Stomach (tissue), 9 donors: ENCODE results near the gene LCE1A. TPM values are rescaled to one million over a fixed set of nuclear protein-coding genes. Genes with fewer than 3 reads are reported as not detected.

Experiments used
- DNase-seq, 2 donors: peaks; one replicate each; pipeline versions ENCODE4 v3.0.0 to v3.0.0-alpha.2; 2013 to 2019
- H3K27ac ChIP-seq, 5 donors: fragments of 200-600 bp in 4 of 5; sonication (generic) in 4 of 5; one replicate each; pipeline ENCODE4 v1.5.1; 2013 to 2019; ENCODE audit warnings: mild to moderate bottlenecking in 1 of 5, moderate library complexity in 1 of 5
- H3K27me3 ChIP-seq, 3 donors: fragments of 200-600 bp; sonication (generic); one replicate each; pipeline ENCODE4 v1.5.1; 2017 to 2019; ENCODE audit warnings: mixed run types in 1 of 3
- H3K36me3 ChIP-seq, 4 donors: fragments of 200-600 bp; sonication (generic); 1 replicate in 3 of 4; 2 replicates in 1 of 4; pipeline ENCODE4 v1.5.1; 2016 to 2019
- H3K4me1 ChIP-seq, 4 donors: fragments of 200-600 bp; sonication (generic); one replicate each; pipeline ENCODE4 v1.5.1; 2016 to 2019
- H3K4me3 ChIP-seq, 4 donors: fragments of 200-600 bp; sonication (generic) in 3 of 4; one replicate each; pipeline ENCODE4 v1.5.1; 2016 to 2019; ENCODE audit warnings: mild to moderate bottlenecking in 1 of 4
- H3K9me3 ChIP-seq, 4 donors: fragments of 200-600 bp; sonication (generic); one replicate each; pipeline ENCODE4 v1.5.1; 2016 to 2019
- CTCF ChIP-seq, 7 experiments: fragments of 450-650 bp in 4 of 7; fragments of 200-600 bp in 3 of 7; sonication (generic) in 3 of 7; IDR thresholded peaks; one replicate each; pipeline ENCODE4 v1.5.1; 2016 to 2019; ENCODE audit warnings: antibody characterized with exemption in 7 of 7, control low read depth in 2 of 7, mild to moderate bottlenecking in 1 of 7
- EP300 ChIP-seq: sonication (generic); formaldehyde crosslinking; IDR thresholded peaks from one replicate; pipeline ENCODE4 v1.6.1; 2017; ENCODE audit warnings: antibody characterized with exemption
- POLR2A ChIP-seq, 4 donors: fragments of 450-650 bp; IDR thresholded peaks; one replicate each; pipeline ENCODE4 v1.6.1; 2016; ENCODE audit warnings: antibody characterized with exemption in 4 of 4, control low read depth in 2 of 4, mild to moderate bottlenecking in 1 of 4, moderate library complexity in 1 of 4
- POLR2AphosphoS5 ChIP-seq, 3 donors: sonication (generic); formaldehyde crosslinking; IDR thresholded peaks; one replicate each; pipeline ENCODE4 v1.6.1; 2016; ENCODE audit warnings: antibody characterized with exemption in 3 of 3
- WGBS, 5 donors: extraction: QIAGEN DNeasy Blood & Tissue Kit in 3 of 5; methylation state at CpG; one replicate each; pipeline versions ENCODE4 v1.1.5 to v1.1.7; 2013 to 2018; 5-methylcytosine and 5-hydroxymethylcytosine counted together
- intact Hi-C: fragments of 100-400 bp; cut with DNase I; formaldehyde crosslinking; loops from one replicate; pipeline ENCODE4 v1.15.1; 2023; ENCODE audit warnings: low total_unique reads
- polyA plus RNA-seq, 3 donors: library from polyadenylated mRNA; stranded (reverse); fragments of 200-250 nt; gene quantifications; one replicate each; pipeline ENCODE4 v1.2.3, GENCODE V29; 2013
- total RNA-seq, 5 donors: library from RNA; depleted of rRNA; stranded (reverse); fragments of >200 nt; gene quantifications; one replicate each; pipeline versions ENCODE4 v1.1.0 to v1.2.3, GENCODE V29; 2014 to 2016
- donor health status: healthy with polysubstance abuse.
- donor health status: Bipolar disorder and iron deficiency.
- donor health status: healthy.

Gene LCE1A
- total and polyA plus RNA-seq, 8 donors: not detected

GRCh38 chr1:152811050-152811449 is 16.2 kb upstream of the LCE1A start:
- no peak overlapping the region for H3K27ac ChIP-seq
- no peak overlapping the region for H3K4me3 ChIP-seq
- TF ChIP-seq EP300 (no peak), CTCF (IDR thresholded peaks at IDR 0.05) (no peak), POLR2AphosphoS5 (IDR thresholded peaks at IDR 0.05) (no peak), POLR2A (IDR thresholded peaks at IDR 0.05) (no peak)
- DNase-seq: no peak
- no peaks in the 10 kb centered on the region for H3K4me1 ChIP-seq
- H3K36me3 ChIP-seq: no peaks in the 10 kb centered on the region
- peaks cover 0 to 11% (median 0%) of the 10 kb centered on the region in 3 donors for H3K27me3 ChIP-seq
- WGBS, 5 donors: 72 to 85% (median 79%) methylated on average over 1 to 2 of the region's 2 CpGs
- H3K9me3 ChIP-seq: peaks cover 0 to 5% (median 2%) of the 10 kb centered on the region in 4 donors
- intact Hi-C loops: no loop called here

- Histone ChIP-seq H3K36me3 (no peaks in the 10 kb centered on the region), H3K9me3 (peaks cover 0 to 5% (median 2%) of the 10 kb centered on the region in 4 donors), H3K27me3 (peaks cover 0 to 6% (median 0%) of the 10 kb centered on the region in 3 donors), H3K4me1 (no peaks in the 10 kb centered on the region), H3K27ac (no peak within 1 kb of the TSS), H3K4me3 (no peak within 1 kb of the TSS)
- intact Hi-C loops: no loop called here
- 70 to 95% (median 87%) methylated on average over 2 of the region's 2 CpGs for WGBS, 5 donors
- TF ChIP-seq CTCF (IDR thresholded peaks at IDR 0.05) (no peak), POLR2A (IDR thresholded peaks at IDR 0.05) (no peak), POLR2AphosphoS5 (IDR thresholded peaks at IDR 0.05) (no peak), EP300 (no peak)
- DNase-seq: no peak
These were observed 15.6 kb upstream of the LCE1A start, which contains the start of gene LCE1B for GRCh38 chr1:152811671-152812070. Gene LCE1B (plus strand): TSS chr1:152811971. CDS start chr1:152812447, 476 bp downstream.

GRCh38 chr1:152817309-152817708 is 10.0 kb upstream of the LCE1A start:
- TF ChIP-seq CTCF (IDR thresholded peaks at IDR 0.05): no peak
- TF ChIP-seq EP300: no peak
- TF ChIP-seq POLR2A (IDR thresholded peaks at IDR 0.05): no peak
- no peak for TF ChIP-seq POLR2AphosphoS5 (IDR thresholded peaks at IDR 0.05)
- no peak overlapping the region for H3K4me3 ChIP-seq
- no peaks in the 10 kb centered on the region for H3K4me1 ChIP-seq
- H3K27ac ChIP-seq: no peak overlapping the region
- peaks cover 0 to 3% (median 0%) of the 10 kb centered on the region in 4 donors for H3K9me3 ChIP-seq
- H3K27me3 ChIP-seq: peaks cover 0 to 6% (median 0%) of the 10 kb centered on the region in 3 donors
- intact Hi-C loops: no loop called here
- 85 to 89% (median 87%) methylated on average over 6 of the region's 6 CpGs for WGBS, 5 donors
- no peaks in the 10 kb centered on the region for H3K36me3 ChIP-seq
- DNase-seq: no peak

GRCh38 chr1:152823294-152823693 is 4.0 kb upstream of the LCE1A start:
- H3K4me3 ChIP-seq: no peak overlapping the region
- WGBS, 5 donors: 32 to 39% (median 36%) methylated on average over 5 of the region's 5 CpGs
- intact Hi-C loops: no loop called here

More at GRCh38 chr1:152823294-152823693, 4.0 kb upstream of the LCE1A start:
- no peak for TF ChIP-seq POLR2A (IDR thresholded peaks at IDR 0.05)
- no peak for TF ChIP-seq CTCF (IDR thresholded peaks at IDR 0.05)
- TF ChIP-seq POLR2AphosphoS5 (IDR thresholded peaks at IDR 0.05): no peak
- no peak for TF ChIP-seq EP300
- Histone ChIP-seq H3K27ac (no peak overlapping the region), H3K4me1 (no peaks in the 10 kb centered on the region), H3K36me3 (no peaks in the 10 kb centered on the region), H3K27me3 (peaks cover 0 to 16% (median 0%) of the 10 kb centered on the region in 3 donors), H3K9me3 (no peaks in the 10 kb centered on the region)
- no peak for DNase-seq
